HCT116 (cell line): Measurements from ENCODE around the gene ZNF474. TPM values are rescaled to one million over a fixed set of nuclear protein-coding genes. Genes with fewer than 3 reads are reported as not detected.

Experiments
- CBX3 ChIP-seq: IDR thresholded peaks from 2 replicates; pipeline ENCODE4 v1.6.1; 2012; ENCODE audit warnings: low read depth
- SRF ChIP-seq: IDR thresholded peaks from 2 replicates; pipeline ENCODE4 v1.6.1; 2012; ENCODE audit warnings: low read depth
- YY1 ChIP-seq: IDR thresholded peaks from 2 replicates; pipeline ENCODE4 v1.6.1; 2011; ENCODE audit warnings: low read length, low read depth, moderate library complexity, mild to moderate bottlenecking; ENCODE audit not compliant: insufficient replicate concordance; ENCODE audit errors: extremely low read depth
- ZNF274 ChIP-seq: fragments of 200-500 bp; sonication (Bioruptor generic); IDR thresholded peaks from 2 replicates; pipeline ENCODE4 v1.6.1; 2014; ENCODE audit warnings: mild to moderate bottlenecking, low read depth, low read length, inconsistent platforms
- total RNA-seq: library from RNA; stranded (reverse); gene quantifications from one replicate; pipeline ENCODE4 v1.2.1, GENCODE V29; 2021; ENCODE audit not compliant: unreplicated experiment
- TF ChIP-seq, protein P1 (sequence below), 3 experiments: fragments of 200-600 bp in 1 of 3; sonication (generic) in 1 of 3; IDR thresholded peaks in 2 of 3; conservative IDR thresholded peaks in 1 of 3; 2 replicates each; pipeline ENCODE4 v1.5.1; 2012 to 2017; ENCODE audit warnings: low read depth in 2 of 3, low read length in 2 of 3, antibody characterized with exemption in 1 of 3, borderline replicate concordance in 1 of 3, control low read depth in 1 of 3, mild to moderate bottlenecking in 1 of 3, mixed read lengths in 1 of 3, mixed run types in 1 of 3, moderate library complexity in 1 of 3; ENCODE audit not compliant: insufficient read depth in 1 of 3
- TF ChIP-seq, protein P2 (sequence below): IDR thresholded peaks from 2 replicates; pipeline ENCODE4 v1.6.1; 2012; ENCODE audit warnings: low read depth
- TF ChIP-seq, protein P3 (sequence below): IDR thresholded peaks from 2 replicates; pipeline ENCODE4 v1.6.1; 2012

ZNF474 gene
- total RNA-seq, 1 experiment from 2014 or later: 0.37 TPM

DNA sequence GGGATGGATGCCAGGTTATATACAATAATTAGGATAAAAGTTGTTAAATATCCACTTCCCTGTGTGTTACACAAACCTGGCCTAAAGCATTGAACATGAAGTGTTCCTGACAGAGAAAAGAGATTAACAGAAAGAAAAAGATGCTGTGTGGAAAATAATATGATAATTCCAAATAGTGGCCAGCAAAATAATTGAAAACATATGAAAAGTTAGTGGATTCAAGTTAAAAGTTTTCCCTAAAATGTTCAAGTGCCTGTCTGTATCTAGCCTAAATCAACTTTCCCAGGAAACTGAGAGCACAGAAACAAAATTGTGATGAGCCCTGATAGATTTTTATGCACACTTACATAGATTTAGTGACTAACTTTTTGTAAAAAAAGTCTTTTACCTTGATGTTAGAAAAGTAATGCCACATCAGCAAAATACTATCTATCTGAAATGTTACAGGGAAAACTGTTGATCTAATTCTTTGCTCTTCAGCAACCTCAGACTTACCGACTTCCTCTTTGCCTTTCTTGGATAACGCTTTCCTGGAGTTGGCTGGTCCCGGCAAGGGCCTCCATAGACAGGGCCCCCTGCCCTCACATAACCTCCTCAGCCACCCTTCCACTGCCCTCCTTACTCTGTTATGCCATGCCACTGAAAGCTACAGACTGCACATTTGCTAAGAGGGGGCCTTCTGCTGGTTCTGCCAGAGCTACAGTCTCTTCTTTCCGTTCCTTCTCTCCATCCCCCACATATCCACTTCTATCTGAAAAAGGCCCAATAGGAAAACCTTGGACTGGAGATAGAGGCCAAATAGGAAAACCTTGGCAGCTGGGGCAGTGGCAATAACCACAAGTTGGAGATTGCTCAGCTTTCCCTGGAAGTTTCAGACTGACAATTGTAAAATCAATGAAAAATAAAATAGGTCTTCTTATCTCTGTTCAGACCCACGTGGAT lies 44.4 kb downstream of the ZNF474 start (continued):
- TF ChIP-seq, protein P1, sequence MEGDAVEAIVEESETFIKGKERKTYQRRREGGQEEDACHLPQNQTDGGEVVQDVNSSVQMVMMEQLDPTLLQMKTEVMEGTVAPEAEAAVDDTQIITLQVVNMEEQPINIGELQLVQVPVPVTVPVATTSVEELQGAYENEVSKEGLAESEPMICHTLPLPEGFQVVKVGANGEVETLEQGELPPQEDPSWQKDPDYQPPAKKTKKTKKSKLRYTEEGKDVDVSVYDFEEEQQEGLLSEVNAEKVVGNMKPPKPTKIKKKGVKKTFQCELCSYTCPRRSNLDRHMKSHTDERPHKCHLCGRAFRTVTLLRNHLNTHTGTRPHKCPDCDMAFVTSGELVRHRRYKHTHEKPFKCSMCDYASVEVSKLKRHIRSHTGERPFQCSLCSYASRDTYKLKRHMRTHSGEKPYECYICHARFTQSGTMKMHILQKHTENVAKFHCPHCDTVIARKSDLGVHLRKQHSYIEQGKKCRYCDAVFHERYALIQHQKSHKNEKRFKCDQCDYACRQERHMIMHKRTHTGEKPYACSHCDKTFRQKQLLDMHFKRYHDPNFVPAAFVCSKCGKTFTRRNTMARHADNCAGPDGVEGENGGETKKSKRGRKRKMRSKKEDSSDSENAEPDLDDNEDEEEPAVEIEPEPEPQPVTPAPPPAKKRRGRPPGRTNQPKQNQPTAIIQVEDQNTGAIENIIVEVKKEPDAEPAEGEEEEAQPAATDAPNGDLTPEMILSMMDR (IDR thresholded peaks at IDR 0.05 in 2 of 3, conservative IDR thresholded peaks at IDR 0.05 in 1 of 3; ENCODE audit: borderline replicate concordance in 1 of 3, insufficient read depth in 1 of 3, low read depth in 2 of 3, low read length in 2 of 3): no peak
- TF ChIP-seq, protein P2, sequence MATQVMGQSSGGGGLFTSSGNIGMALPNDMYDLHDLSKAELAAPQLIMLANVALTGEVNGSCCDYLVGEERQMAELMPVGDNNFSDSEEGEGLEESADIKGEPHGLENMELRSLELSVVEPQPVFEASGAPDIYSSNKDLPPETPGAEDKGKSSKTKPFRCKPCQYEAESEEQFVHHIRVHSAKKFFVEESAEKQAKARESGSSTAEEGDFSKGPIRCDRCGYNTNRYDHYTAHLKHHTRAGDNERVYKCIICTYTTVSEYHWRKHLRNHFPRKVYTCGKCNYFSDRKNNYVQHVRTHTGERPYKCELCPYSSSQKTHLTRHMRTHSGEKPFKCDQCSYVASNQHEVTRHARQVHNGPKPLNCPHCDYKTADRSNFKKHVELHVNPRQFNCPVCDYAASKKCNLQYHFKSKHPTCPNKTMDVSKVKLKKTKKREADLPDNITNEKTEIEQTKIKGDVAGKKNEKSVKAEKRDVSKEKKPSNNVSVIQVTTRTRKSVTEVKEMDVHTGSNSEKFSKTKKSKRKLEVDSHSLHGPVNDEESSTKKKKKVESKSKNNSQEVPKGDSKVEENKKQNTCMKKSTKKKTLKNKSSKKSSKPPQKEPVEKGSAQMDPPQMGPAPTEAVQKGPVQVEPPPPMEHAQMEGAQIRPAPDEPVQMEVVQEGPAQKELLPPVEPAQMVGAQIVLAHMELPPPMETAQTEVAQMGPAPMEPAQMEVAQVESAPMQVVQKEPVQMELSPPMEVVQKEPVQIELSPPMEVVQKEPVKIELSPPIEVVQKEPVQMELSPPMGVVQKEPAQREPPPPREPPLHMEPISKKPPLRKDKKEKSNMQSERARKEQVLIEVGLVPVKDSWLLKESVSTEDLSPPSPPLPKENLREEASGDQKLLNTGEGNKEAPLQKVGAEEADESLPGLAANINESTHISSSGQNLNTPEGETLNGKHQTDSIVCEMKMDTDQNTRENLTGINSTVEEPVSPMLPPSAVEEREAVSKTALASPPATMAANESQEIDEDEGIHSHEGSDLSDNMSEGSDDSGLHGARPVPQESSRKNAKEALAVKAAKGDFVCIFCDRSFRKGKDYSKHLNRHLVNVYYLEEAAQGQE: no peak
- TF ChIP-seq YY1 (no peak), ZNF274 (no peak), SRF (no peak), CBX3 (no peak)
- TF ChIP-seq, protein P3, sequence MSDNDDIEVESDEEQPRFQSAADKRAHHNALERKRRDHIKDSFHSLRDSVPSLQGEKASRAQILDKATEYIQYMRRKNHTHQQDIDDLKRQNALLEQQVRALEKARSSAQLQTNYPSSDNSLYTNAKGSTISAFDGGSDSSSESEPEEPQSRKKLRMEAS: no peak
